ENCODE results near the gene THEM4.
"Not testable (repeated sequence)": the region's sequence is repeated elsewhere in the genome, so short reads cannot be mapped to it uniquely, and the experiment has no call there.

THEM4 gene

GRCh38 chr1:151875419-151876097 is 33.8 kb downstream of the THEM4 start:
- H3K27ac Mint-ChIP-seq: no peak overlapping the region
- DNase-seq: no peak
- peaks cover 29% of the 10 kb centered on the region for H3K36me3 Mint-ChIP-seq
- CTCF ChIA-PET: interaction anchor here (0.7 to 1.2 kb wide), 2 partner anchors 12 to 209 kb away, joined by 3 read pairs; no protein-coding TSS in a partner anchor
- no peak overlapping the region for H3K4me3 Mint-ChIP-seq
- H3K9me3 Mint-ChIP-seq: no peaks in the 10 kb centered on the region
- H3K4me1 Mint-ChIP-seq: peaks cover 6% of the 10 kb centered on the region
- no peaks in the 10 kb centered on the region for H3K27me3 Mint-ChIP-seq

GRCh38 chr1:151872776-151873175 is 36.5 kb downstream of the THEM4 start:
- CTCF ChIA-PET, H3K27me3 Mint-ChIP-seq, DNase-seq, H3K9me3 Mint-ChIP-seq, H3K27ac Mint-ChIP-seq, H3K4me1 Mint-ChIP-seq, H3K4me3 Mint-ChIP-seq: not testable (repeated sequence)
- peaks cover 27% of the 10 kb centered on the region for H3K36me3 Mint-ChIP-seq

GRCh38 chr1:151871284-151872030 is 37.9 kb downstream of the THEM4 start:
- H3K9me3 Mint-ChIP-seq: no peaks in the 10 kb centered on the region
- no peak overlapping the region for H3K27ac Mint-ChIP-seq
- CTCF ChIA-PET: interaction anchor here (1.7 kb wide), 1 partner anchor 16 kb away, joined by 5 read pairs; no protein-coding TSS in a partner anchor
- H3K4me1 Mint-ChIP-seq: peaks cover 6% of the 10 kb centered on the region
- peaks cover 22% of the 10 kb centered on the region for H3K36me3 Mint-ChIP-seq
- no peak for DNase-seq
- peaks cover 8% of the 10 kb centered on the region for H3K27me3 Mint-ChIP-seq
- no peak overlapping the region for H3K4me3 Mint-ChIP-seq

- CTCF ChIA-PET: no interaction called here
These were observed 40.8 kb downstream of the THEM4 start for GRCh38 chr1:151868486-151868885.

GRCh38 chr1:151867765-151868411 is 41.4 kb downstream of the THEM4 start:
- H3K4me3 Mint-ChIP-seq: no peak overlapping the region
- DNase-seq: no peak
- no peak overlapping the region for H3K27ac Mint-ChIP-seq
- peaks cover 16% of the 10 kb centered on the region for H3K27me3 Mint-ChIP-seq
- H3K9me3 Mint-ChIP-seq: no peaks in the 10 kb centered on the region
- H3K4me1 Mint-ChIP-seq: no peaks in the 10 kb centered on the region
- CTCF ChIA-PET: no interaction called here
- peaks cover under 1% of the 10 kb centered on the region for H3K36me3 Mint-ChIP-seq

More at GRCh38 chr1:151868486-151868885, 40.8 kb downstream of the THEM4 start:
- peaks cover 15% of the 10 kb centered on the region for H3K27me3 Mint-ChIP-seq
- no peak overlapping the region for H3K27ac Mint-ChIP-seq
- H3K4me3 Mint-ChIP-seq: no peak overlapping the region
- no peaks in the 10 kb centered on the region for H3K9me3 Mint-ChIP-seq
- no peaks in the 10 kb centered on the region for H3K4me1 Mint-ChIP-seq
- H3K36me3 Mint-ChIP-seq: peaks cover 6% of the 10 kb centered on the region
- no peak for DNase-seq

GRCh38 chr1:151867321-151867720 is 42.0 kb downstream of the THEM4 start:
- Mint-ChIP-seq H3K27me3 (peaks cover 21% of the 10 kb centered on the region), H3K9me3 (no peaks in the 10 kb centered on the region), H3K36me3 (no peaks in the 10 kb centered on the region), H3K27ac (no peak overlapping the region), H3K4me3 (no peak overlapping the region), H3K4me1 (no peaks in the 10 kb centered on the region)
- CTCF ChIA-PET: no interaction called here
- no peak for DNase-seq

GRCh38 chr1:151864411-151864810 is 44.9 kb downstream of the THEM4 start:
- no peaks in the 10 kb centered on the region for H3K36me3 Mint-ChIP-seq
- H3K9me3 Mint-ChIP-seq: no peaks in the 10 kb centered on the region
- CTCF ChIA-PET: interaction anchor here (0.5 kb wide), 1 partner anchor 56 kb away, joined by 3 read pairs; no protein-coding TSS in a partner anchor
- no peaks in the 10 kb centered on the region for H3K4me1 Mint-ChIP-seq
- H3K4me3 Mint-ChIP-seq: no peak overlapping the region
- no peak overlapping the region for H3K27ac Mint-ChIP-seq
- peaks cover 34% of the 10 kb centered on the region for H3K27me3 Mint-ChIP-seq
- DNase-seq: no peak

GRCh38 chr1:151862604-151863003 is 46.7 kb downstream of the THEM4 start:
- CTCF ChIA-PET: no interaction called here
- no peak overlapping the region for H3K27ac Mint-ChIP-seq
- H3K27me3 Mint-ChIP-seq: peaks cover 35% of the 10 kb centered on the region
- no peak overlapping the region for H3K4me3 Mint-ChIP-seq
- DNase-seq: no peak
- no peaks in the 10 kb centered on the region for H3K36me3 Mint-ChIP-seq
- H3K9me3 Mint-ChIP-seq: no peaks in the 10 kb centered on the region
- no peaks in the 10 kb centered on the region for H3K4me1 Mint-ChIP-seq

GRCh38 chr1:151860504-151861187 is 48.7 kb downstream of the THEM4 start:
- Mint-ChIP-seq H3K27me3 (peaks cover 40% of the 10 kb centered on the region), H3K36me3 (no peaks in the 10 kb centered on the region), H3K4me1 (no peaks in the 10 kb centered on the region), H3K9me3 (no peaks in the 10 kb centered on the region), H3K4me3 (no peak overlapping the region), H3K27ac (no peak overlapping the region)
- CTCF ChIA-PET: no interaction called here
- no peak for DNase-seq

GRCh38 chr1:151859891-151860293 is 49.4 kb downstream of the THEM4 start:
- Mint-ChIP-seq H3K4me1 (no peaks in the 10 kb centered on the region), H3K9me3 (no peaks in the 10 kb centered on the region), H3K27me3 (peaks cover 34% of the 10 kb centered on the region), H3K27ac (no peak overlapping the region), H3K4me3 (no peak overlapping the region), H3K36me3 (no peaks in the 10 kb centered on the region)
- CTCF ChIA-PET: interaction anchor here (1.0 kb wide), 1 partner anchor 166 kb away, joined by 3 read pairs; no protein-coding TSS in a partner anchor
- no peak for DNase-seq

- CTCF ChIA-PET: interaction anchor here (1.0 kb wide), 1 partner anchor 166 kb away, joined by 3 read pairs; no protein-coding TSS in a partner anchor
- H3K9me3 Mint-ChIP-seq: no peaks in the 10 kb centered on the region
- no peaks in the 10 kb centered on the region for H3K4me1 Mint-ChIP-seq
- no peaks in the 10 kb centered on the region for H3K36me3 Mint-ChIP-seq
- no peak for DNase-seq
- H3K27ac Mint-ChIP-seq: no peak overlapping the region
- H3K27me3 Mint-ChIP-seq: peaks cover 33% of the 10 kb centered on the region
- H3K4me3 Mint-ChIP-seq: no peak overlapping the region
These were observed 50.2 kb downstream of the THEM4 start for GRCh38 chr1:151858886-151859665.

GRCh38 chr1:151858030-151858746 is 51.1 kb downstream of the THEM4 start:
- H3K4me3 Mint-ChIP-seq: no peak overlapping the region
- no peaks in the 10 kb centered on the region for H3K36me3 Mint-ChIP-seq
- CTCF ChIA-PET: no interaction called here
- peaks cover 33% of the 10 kb centered on the region for H3K27me3 Mint-ChIP-seq
- H3K27ac Mint-ChIP-seq: no peak overlapping the region
- DNase-seq: no peak
- no peaks in the 10 kb centered on the region for H3K4me1 Mint-ChIP-seq
- H3K9me3 Mint-ChIP-seq: no peaks in the 10 kb centered on the region

- CTCF ChIA-PET: interaction anchor here (0.7 kb wide), 1 partner anchor 143 kb away, joined by 3 read pairs; no protein-coding TSS in a partner anchor
- no peak for DNase-seq
- H3K27ac Mint-ChIP-seq: no peak overlapping the region
- no peaks in the 10 kb centered on the region for H3K9me3 Mint-ChIP-seq
- H3K36me3 Mint-ChIP-seq: no peaks in the 10 kb centered on the region
- H3K4me3 Mint-ChIP-seq: no peak overlapping the region
- peaks cover 24% of the 10 kb centered on the region for H3K27me3 Mint-ChIP-seq
- H3K4me1 Mint-ChIP-seq: no peaks in the 10 kb centered on the region
These were observed 53.4 kb downstream of the THEM4 start for GRCh38 chr1:151855933-151856332.

All from activated naive CD4-positive, alpha-beta T cell treated with anti-CD3 and anti-CD28 coated beads, Interleukin-2, amount 10 ng/mL, durations not matched to agents 7 days and 5 days (primary cell).